Hindlimb muscle (tissue), 1 donor: Measurements from ENCODE around the gene DEFB121. TPM values are rescaled to one million over a fixed set of nuclear protein-coding genes. Genes with fewer than 3 reads are reported as not detected.

Experiments
- DNase-seq: peaks from one replicate; pipeline ENCODE4 v3.0.0-alpha.2; 2013
- polyA plus RNA-seq: library from polyadenylated mRNA; unstranded; fragments of 120-200 nt; gene quantifications from one replicate; pipeline ENCODE4 v1.2.1, GENCODE V29; 2013; ENCODE audit not compliant: insufficient read length

DEFB121 gene
- polyA plus RNA-seq, 1 donor: not detected

GRCh38 chr20:31355981-31356380 is 50.0 kb downstream of the DEFB121 start:
- no peak for DNase-seq

Other genes starting within 250 kb of the DEFB121 start
- not detected for gene DEFB115, start 148.6 kb downstream of the DEFB121 start, polyA plus RNA-seq
- gene DEFB116, start 97.6 kb downstream of the DEFB121 start, polyA plus RNA-seq: not detected
- not detected for gene DEFB118, start 37.6 kb downstream of the DEFB121 start, polyA plus RNA-seq
- gene DEFB119, start 15.6 kb downstream of the DEFB121 start, polyA plus RNA-seq: not detected
- gene DEFB123, start 34.4 kb upstream of the DEFB121 start, polyA plus RNA-seq: not detected
- gene DEFB124, start 68.9 kb upstream of the DEFB121 start, polyA plus RNA-seq: 0.88 TPM
- 6.6 TPM for gene REM1, start 69.1 kb upstream of the DEFB121 start, polyA plus RNA-seq
- gene HM13, start 108.2 kb upstream of the DEFB121 start, polyA plus RNA-seq: 84.3 TPM
- gene ID1, start 199.1 kb upstream of the DEFB121 start, polyA plus RNA-seq: 22.8 TPM
- 9.2 TPM for gene COX4I2, start 231.7 kb upstream of the DEFB121 start, polyA plus RNA-seq